HG03342 (cell line): ENCODE measurements around the gene TMEM143.
"Not testable (repeated sequence)": the region's sequence is repeated elsewhere in the genome, so short reads cannot be mapped to it uniquely, and the experiment has no call there.

Experiments
- ATAC-seq: cut with Tn5 transposase; IDR thresholded peaks from one replicate; pipeline ENCODE4 v1.9.1; 2021; ENCODE audit warnings: mild to moderate bottlenecking, moderate library complexity; ENCODE audit not compliant: unreplicated experiment

TMEM143 gene

DNA sequence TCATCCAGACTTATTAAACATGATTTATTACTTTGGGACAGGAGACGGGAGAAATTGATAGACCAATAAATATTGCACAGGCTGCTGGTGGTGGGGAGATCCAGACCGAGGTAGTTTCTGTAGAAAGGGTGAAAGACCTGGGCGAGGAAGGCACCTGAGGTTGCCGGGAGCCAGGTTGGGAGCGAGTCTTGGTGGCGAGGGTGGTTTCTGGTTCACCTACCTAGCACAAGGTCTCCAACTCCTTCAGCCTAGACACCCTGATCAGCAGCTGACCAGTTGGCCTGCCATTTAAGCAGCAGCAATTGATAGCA, 31.4 kb downstream of the TMEM143 start:
- ATAC-seq: no peak

DNA sequence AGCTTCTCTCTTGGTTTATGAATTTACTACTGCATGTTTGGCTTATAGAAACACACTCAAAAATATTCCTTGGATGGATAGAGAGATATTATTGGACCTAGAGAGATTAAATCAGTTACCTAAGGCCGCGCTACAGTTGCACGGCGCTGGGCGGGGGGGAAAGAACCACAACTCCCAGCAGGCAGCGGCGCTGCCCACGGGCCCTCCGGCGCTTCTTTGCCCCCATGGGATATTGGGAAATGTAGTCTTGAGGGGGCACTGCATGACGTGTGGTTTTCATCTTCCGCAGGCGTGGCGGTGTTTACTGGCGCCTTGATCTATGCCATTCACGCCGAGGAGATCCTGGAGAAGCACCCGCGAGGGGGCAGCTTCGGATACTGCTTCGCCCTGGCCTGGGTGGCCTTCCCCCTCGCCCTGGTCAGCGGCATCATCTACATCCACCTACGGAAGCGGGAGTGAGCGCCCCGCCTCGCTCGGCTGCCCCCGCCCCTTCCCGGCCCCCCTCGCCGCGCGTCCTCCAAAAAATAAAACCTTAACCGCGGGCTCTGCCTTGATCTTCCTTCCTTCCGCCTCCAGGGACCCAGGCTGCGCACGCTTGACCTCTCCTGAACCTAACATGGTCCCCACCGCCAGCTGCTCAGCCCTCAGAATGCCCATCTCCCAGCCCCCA, 33.6 kb downstream of the TMEM143 start:
- ATAC-seq: no peak

DNA sequence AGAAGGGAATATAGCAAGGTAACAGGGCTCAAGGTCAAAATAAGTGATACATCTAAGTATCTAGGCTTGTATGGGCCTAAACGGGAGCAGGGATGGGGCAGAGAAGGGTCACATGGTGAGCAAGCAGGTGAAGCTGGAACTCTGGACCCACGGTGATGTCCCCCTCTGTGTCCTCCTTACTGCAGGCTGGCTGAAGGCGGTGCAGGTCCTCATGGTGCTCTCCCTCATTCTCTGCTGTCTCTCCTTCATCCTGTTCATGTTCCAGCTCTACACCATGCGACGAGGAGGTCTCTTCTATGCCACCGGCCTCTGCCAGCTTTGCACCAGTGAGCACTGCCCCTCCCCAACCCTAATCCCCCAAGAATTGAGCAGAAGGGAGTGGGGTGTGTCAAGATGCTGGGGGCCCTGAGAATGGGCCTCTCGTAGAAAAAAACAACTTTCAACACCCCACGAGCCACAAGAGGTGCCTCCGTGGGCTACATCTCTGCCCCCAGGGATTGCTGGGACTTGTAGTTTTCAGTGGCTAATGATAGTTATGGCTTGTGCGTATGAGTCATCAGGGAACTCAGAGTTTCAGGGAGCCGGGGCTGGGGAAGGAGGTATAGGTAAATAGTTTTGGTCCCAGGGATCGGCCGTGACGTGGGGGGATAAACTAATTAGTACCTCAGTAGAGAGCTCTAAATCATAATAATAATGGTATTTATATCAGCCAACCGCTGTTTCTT, 34.4 kb downstream of the TMEM143 start:
- no peak for ATAC-seq

DNA sequence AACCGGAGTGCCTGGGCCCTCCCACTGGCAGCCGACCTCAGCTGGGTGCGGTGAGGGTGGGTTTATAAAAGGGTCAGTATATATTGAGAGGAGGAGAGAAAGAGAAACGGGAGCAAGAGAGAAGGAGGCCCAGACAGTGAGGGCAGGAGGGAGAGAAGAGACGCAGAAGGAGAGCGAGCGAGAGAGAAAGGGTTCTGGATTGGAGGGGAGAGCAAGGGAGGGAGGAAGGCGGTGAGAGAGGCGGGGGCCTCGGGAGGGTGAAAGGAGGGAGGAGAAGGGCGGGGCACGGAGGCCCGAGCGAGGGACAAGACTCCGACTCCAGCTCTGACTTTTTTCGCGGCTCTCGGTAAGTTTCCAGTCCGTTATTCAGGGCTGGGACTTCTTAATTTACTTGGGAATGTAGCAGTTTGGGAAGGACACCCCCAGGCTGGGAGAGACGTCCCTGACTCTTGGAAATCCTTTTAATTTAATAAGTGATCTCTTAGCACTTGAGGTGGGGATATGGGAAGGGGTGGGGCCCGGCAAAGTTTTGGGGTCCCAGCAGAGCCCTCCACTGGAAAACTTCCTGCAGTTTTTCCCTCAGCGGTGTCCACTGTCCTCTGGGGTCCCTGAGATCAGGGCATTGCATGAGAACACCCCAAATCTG, 38.4 kb downstream of the TMEM143 start, which contains the start of gene EMP3:
EMP3 (plus strand) TSS at position 288 of the 646 bp plus-strand sequence. CDS start 1,293 bp downstream, outside the sequence.
- ATAC-seq: no peak

DNA sequence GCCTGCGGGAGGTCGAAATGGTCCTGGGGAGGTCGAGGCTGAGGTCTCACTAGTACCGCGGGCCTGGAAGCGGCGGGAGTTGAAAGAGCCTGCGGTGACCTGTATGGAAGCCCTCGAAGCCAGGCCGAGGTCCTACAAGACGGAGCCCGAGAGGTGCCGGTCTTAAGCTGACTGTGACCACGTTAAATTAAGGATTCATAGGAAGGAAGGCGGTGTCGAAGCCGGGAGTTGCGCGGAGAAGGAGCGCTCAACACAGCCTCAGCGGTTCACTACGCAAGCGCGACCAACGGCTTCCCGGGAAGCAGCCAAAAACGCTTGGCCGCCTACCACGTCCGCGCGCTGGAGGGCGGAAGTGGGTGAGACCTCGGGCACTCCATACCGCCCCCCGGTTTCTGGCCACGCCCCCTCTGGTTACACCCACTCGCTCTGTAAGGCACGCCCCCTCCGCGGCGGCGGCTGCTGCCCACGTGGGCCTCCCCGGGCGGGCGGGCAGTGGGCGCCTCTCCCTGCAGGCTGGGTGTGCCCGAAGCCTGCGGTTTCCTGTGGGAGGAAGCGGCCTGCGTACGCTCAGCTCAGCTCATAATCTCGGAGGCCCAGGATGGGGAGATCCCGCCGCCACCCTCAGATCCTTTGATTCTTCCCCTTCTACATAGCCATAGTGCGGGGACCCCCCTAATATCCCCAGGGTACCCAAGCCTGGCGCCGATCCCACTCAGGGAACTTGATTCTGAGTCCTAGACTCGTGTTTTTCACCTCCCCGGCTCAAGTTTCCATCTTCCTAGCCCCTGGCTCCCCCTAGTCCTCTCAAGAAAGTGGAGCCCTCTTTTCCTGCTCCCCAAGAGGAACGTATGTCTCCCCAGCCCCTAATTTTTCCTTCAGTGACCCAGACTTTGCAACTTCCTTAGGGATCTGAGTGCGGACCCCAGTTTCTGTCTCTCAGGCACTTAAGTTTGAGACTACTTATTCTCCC, 41.8 kb downstream of the TMEM143 start:
- ATAC-seq: peak; percentile 59

DNA sequence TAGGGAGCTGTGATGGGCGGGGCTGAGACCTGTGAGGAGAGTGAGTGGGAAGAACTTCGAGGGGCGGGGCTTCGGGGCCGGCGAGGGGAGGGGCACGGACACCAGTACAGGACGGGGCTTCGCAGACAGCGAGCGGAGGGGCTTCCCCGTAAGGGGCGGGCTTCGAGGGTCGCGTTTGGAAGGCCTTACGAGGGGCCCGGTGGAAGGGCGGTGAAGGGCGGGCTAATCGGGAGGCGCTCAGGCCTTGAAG, 42.4 kb downstream of the TMEM143 start:
- ATAC-seq: peak; percentile 33

DNA sequence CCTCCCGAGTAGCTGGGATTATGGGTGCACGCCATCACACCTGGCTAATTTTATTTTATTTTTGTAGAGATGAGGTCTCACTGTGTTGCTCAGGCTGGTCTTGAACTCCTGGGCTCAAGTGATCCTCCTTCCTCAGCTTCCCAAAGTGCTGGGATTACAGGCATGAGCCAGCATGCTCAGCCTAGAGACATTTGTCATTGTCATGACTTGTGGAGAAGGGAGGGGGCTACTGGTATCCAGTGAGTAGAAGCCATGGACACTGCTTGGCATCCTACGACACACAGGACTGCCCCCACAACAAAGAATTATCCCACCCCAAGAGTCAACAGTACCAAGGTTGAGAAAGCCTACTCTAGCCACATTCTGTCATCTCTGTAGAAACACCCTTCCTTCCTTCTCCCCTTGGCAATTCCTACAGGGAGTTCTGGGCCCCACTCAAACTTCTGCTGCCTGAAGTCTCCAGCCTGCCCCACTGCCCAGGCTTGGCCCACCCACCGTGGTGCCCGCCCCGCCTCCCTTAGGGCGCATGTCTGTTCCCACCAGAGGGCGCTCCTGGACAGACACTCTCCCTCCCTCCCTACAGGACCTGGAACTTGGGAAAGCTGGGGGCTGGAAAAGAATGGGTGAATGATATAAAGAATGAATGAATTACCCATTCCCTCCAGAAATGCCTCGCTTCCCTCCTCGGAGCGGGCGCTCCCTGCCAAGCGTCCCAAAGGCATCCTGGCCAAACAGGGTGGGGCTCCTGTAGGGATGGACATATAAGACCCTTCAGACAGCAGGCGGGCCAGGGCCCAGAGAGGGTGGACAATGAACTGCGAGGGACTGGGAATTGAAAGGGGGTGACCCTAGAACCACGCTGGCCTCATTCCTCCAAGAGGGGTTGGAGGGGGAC, 43.8 kb downstream of the TMEM143 start:
- no peak for ATAC-seq

DNA sequence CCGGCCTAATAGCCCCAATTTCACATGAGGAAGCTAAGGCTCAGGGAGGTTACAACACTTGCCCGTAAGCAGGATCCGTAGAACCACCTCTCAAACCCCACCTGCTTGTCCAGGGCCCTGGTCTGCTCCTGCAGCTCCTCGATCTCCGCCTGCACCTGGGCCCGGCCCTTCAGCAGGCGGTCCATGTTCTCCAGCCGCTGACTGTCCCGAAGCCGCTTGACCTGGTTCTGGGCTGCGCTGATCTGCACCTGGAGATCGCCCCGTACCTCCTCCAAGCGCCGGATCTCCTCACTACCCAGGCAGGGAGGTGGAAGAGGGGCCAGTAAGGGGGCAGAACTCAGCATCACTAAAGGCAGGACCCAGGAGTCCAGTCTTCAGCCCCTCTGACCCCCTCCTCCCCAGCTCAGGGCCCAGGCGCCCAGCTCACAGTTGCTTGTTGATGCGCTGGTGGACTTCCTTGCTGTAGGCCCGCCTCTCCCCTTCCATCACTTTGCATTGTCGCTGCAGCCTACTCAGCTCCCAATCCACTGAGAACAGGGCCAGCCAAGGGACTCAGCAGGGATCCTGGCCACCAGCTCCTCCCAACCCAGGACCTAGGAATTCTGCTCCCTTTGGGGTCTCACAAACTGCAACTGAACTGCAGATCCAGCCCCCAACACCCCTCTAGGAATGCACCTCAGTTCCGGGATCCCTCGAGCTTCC, 45.3 kb downstream of the TMEM143 start:
- ATAC-seq: no peak

DNA sequence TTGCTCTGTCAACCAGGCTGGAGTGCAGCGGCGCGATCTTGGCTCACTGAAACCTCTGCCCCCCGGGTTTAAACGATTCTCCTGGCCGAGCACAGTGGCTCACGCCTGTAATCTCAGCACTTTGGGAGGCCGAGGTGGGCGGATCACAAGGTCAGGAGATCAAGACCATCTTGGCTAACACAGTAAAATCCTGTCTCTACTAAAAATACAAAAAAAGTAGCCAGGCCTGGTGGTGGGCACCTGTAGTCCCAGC, 46.1 kb downstream of the TMEM143 start:
- ATAC-seq: not testable (repeated sequence)

DNA sequence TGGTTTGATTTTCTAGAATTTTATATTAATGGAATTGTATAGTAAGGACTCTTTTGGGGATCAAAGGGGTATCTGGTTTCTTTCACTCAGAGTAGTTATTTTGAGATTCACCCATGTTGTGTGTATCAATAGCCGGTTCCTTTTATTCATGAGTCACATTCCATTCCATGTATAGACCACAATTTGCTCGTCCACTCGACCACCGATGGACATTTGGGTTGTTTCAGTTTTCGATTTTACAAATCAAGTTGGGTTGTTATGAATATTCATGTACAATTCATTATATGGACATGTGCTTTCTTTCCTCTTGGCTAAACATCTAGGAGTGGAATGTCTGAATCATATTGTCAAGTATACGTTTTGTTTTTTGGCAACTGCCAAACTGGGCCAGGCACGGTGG, 48.0 kb downstream of the TMEM143 start:
- no peak for ATAC-seq

DNA sequence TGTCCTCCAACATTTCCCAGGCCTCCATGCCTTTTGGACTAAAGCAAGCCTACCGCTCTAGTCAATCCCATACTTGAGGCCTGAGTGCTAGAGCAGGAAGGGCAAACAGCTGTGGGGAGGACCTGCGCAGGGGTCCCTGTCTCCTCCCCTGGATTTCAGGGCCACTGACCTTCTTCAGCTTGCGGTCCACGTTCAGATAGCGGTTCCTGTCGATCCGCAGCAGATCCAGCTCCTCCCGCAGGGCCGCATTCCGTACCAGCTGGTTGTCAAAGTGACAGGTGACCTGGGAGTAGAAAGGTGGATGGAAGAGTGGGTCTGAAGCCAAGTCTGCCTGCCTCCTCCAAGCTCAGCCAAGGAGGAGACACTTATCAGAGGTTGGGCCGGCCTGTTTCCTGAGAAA, 52.4 kb downstream of the TMEM143 start:
- ATAC-seq: no peak

DNA sequence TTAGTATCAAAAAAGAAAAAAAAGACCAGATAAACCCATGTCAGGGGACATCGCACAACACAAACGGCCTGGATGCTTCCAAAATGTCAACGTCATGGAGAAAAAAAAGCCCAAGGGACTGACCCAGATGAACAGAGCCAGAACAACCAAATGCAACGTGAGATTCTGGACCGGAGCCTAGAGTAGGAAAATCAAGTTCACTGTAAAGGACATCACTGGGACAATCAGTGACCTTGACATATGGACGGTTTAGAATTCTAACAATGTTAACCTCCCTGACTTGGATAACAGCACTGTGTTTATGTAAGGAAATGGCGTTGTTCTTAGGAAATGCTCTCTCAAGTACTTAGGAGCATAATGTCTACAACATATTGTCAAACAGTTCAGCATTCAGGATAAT, 53.5 kb downstream of the TMEM143 start:
- ATAC-seq: no peak

DNA sequence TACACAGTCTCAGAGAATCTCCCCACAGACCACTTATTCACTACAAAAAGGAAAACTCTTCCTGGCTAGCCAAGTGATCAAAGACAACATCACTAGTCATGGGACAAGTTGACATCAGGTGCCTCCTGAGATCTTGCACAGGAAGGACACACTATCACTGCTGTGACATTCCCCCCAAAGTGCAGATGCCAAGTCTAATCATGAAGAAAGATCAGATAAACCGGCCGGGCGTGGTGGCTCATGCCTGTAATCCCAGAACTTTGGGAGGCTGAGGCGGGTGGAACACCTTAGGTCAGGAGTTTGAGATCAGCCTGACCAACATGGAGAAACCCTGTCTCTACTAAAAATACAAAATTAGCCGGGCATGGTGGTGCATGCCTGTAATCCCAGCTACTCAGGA, 54.0 kb downstream of the TMEM143 start:
- ATAC-seq: not testable (repeated sequence)

DNA sequence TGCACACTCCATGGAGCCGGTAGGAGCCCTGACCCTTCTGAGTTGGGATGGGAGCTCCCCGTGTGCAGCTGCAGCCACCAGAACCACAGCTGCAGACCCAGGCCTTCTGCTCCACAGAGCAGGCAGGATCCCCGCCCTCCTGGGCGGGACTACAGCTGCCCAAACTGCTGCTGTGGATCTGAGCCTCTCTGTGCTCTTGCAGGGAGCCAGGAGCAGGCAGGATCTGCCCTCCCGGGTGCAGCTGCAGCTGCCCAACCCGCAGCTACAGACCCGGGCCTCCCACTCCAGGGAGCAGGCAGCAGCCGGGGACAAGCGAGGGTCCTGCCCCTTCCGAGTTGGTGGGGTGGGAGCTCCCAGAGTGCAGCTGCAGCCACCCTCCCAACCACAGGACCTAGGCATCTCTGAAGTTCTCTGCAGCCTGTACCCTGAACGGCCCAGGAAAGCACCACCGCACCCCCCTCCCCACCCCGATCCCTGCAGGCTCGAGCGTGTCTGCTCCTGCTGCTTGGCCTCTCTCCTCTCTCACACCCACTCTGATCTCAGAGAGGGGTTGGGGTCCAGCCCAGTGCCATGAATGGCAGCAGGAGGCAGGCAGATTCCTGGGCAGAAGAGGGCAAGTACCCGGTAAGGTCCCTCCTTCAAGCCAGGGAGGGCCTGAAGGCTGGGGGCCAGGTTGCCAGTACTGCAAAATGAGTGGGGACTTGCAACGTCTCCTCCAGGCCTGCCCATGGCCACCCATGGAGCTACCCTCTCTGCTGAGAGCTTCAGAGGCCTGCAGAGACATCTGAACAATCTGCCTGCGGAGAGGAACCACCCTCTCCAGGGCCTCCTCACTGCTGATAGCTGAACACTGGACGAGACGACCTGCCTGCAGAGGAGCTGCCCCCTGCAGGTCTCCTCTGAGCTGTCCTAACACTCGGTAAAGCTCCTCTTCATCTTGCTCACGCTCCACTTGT, 54.8 kb downstream of the TMEM143 start:
- ATAC-seq: no peak

DNA sequence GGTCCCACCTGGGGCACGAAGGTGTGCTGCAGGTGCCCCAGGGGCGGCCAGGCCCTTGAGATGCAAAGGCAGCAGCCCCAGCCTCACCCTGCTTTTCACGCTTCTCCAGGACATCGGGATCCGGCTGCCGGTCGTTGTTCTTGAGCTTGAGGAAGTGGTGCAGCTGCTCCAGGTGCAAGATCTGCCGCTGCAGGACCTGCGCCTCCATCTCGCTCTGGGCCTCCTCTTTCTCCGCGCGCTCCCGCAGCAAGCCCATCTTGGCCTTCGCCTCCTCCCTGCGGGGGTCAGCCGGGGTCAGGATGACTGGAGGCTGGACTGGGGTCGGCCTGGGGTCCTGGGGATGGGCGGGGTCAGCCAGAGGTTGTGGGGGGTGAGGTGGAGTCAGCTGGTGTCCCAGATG, 59.9 kb downstream of the TMEM143 start:
- no peak for ATAC-seq

DNA sequence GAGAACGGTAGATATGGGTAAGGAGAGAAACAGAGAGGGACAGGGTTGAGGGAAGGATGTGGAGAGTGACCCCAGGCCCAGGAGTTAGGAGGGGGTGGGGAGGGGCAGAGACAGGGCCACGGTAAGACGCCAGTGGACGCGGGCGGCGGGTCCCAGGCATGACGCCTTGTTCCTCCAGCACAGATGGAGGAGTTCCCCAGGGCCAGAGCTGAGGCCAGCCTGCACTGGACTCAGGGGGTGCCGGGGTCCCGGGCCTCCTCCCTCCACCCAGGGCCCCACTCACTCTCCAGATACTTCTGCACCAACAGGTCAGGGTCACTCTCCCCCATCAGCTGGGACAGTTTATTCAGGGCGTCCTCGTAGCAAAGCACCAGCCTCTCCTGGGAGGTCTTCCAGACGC, 60.4 kb downstream of the TMEM143 start:
- no peak for ATAC-seq

DNA sequence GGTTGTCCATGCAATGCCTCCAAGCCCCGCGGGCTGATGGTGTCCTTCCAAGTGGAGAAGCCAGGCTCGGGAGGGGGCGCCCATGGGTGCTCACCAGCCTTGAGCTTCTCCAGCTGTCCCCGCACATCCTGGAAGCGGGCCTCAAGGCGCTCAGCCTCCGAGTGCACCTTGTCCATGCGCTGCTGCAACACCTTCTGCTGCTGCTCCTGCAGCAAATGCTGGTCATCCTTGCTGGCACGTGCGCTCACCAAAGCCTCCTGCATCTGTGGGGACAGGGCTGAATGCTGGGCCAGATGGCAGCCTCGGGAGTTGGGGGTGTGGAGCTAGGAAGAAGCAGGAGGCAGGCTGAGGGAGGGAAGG, 61.2 kb downstream of the TMEM143 start:
- no peak for ATAC-seq

DNA sequence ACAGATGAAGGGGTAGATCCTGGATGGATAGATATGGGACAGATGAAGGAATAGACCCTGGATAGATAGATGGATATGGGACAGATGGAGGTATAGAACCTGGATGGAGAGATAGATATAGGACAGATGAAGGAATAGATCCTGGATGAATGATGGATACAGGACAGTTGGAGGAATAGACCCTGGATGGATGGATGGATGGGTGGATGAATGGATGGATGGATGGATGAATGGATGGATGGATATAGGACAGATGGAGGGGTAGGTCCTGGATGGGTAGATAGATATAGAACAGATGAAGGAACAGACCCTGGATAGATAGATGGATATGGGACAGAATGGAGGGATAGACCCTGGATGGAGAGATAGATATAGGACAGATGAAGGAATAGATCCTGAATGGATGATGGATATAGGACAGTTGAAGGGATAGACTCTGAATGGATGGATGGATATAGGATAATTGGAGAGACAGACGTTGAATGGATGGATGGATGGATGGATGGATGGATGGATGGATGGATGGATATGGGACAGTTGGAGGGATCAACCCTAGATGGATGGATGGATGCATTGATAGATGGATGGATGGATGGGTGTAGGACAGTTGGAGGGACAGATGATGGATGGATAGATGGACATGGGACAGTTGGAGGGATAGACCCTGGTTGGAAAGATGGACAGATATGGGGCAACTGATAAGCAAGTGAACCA, 61.7 kb downstream of the TMEM143 start:
- no peak for ATAC-seq
